GM20431 (cell line): ENCODE data around the gene ARHGAP26.
"Not testable (repeated sequence)": the region's sequence is repeated elsewhere in the genome, so short reads cannot be mapped to it uniquely, and the experiment has no call there.

ENCODE experiments used
- in situ Hi-C: fragments of 300-500 bp; cut with MseI, MboI; formaldehyde crosslinking; loops from one replicate; pipeline ENCODE4 v1.15.0; 2020; ENCODE audit warnings: low sequenced_read_pairs; ENCODE audit not compliant: unreplicated experiment

ARHGAP26 gene

GRCh38 chr5:142995621-142996020, 225.4 kb downstream of the ARHGAP26 start:
- in situ Hi-C loops, result not testable (repeated sequence)

DNA sequence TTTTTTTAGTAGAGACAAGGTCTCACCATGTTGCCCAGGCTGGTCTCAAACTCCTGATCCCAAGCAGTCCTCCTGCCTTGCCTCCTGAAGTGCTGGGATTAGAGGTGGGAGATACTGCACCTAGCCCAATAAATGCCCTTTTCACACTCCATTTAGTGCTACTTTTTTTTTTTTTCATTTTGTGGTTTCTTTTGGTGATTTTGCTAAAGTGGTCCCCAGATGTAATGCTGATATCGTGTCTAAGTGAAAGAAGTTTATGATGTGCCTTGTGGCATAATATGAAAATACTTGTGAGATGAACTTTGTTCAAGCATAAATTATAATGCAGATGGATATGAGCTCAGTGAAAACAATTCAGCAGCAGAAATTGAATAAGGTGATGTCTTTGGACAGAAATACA, 227.4 kb downstream of the ARHGAP26 start:
- in situ Hi-C loops, result no loop called here

- in situ Hi-C loops, result no loop called here
These were observed 228.3 kb downstream of the ARHGAP26 start for GRCh38 chr5:142998316-142999020.

GRCh38 chr5:143000551-143000950, 230.4 kb downstream of the ARHGAP26 start:
- in situ Hi-C loops, result loop anchor here (25.0 kb wide), 1 partner anchor 412 kb away; the partner anchor contains the start of gene NR3C1

DNA sequence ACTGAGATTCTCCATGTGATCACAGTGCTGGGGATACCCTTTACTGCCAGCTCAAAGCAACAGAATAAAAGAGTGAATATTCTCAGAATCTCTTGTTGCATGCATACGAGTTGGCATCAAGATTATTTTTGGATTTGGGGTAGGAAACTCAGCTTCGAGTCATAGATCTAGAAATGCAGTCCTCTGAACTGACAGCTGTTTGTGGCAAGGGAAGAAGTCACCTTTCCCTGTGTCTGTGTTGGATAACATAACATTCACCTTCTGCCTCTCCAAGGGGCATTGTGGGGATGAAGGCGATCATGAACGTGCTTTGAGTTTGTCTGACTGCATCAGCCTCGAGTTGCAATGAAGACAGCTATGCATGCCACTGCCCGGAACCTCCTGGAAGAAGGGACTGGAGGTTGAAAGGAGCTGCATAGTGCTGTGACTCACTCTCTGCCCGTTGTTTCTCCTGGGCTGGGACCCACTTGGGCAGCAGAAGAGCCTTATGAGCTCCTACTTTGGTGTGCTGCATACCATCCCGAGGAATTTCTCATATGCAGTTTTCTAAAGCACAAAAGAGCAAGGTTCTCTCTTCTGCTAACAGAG, 231.7 kb downstream of the ARHGAP26 start:
- in situ Hi-C loops, result loop anchor here (25.0 kb wide), 1 partner anchor 410 kb away; the partner anchor contains the start of gene NR3C1

DNA sequence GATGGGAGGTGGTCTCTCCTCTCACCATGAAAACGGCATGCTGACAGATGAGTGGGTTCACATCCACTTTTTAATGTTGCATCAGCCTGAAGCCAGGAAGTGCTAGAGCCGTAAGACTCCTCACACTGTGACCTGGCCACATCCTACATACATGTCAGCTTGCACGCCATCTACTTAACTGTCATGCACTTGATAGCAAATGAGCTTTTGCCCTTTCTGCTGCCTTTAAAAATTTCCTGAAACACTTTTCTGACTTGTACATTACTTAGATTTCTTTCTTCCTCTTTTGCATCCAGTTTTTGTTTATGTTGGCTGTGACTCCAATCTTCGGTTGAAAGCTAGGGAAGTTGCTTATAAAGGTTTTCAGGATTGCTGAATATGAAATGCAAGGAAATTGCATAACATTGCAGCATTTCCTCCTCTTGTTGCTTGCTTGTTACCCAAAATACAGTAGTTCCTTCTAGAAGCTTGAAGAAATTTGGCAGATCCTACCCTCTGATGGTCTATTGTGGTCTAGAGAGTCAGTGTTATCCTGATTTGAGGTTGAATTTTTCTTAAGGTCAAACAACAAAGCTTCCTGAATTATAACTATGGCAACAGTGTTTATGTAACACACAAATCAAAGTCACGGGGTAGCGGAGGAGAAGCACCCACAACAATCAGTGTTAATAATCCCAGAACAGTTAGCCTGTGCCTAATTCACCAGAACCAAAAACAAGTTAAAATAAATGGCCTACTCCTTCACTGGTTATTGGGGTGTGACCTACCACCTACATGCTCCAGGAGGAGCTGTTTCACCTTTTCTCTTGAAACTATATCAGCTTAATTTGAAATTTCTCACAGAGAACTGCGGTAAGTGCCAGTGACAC, 232.5 kb downstream of the ARHGAP26 start:
- in situ Hi-C loops, result loop anchor here (25.0 kb wide), 1 partner anchor 410 kb away; the partner anchor contains the start of gene NR3C1

DNA sequence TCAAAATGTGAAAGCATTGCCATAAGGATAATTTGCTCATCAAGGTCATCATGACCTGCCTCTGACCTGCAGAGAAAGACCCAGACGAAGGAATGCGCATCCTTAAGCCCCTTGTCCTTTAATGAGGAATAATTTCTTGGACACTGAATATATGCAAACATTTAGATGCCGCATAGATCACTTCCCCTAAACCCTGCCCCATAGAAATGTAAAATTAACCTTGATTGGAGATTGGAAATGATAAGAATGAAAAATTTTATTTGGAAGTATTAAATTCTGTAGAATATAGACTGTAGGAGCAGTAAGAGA, 233.1 kb downstream of the ARHGAP26 start:
- in situ Hi-C loops, result loop anchor here (25.0 kb wide), 1 partner anchor 409 kb away; the partner anchor contains the start of gene NR3C1

DNA sequence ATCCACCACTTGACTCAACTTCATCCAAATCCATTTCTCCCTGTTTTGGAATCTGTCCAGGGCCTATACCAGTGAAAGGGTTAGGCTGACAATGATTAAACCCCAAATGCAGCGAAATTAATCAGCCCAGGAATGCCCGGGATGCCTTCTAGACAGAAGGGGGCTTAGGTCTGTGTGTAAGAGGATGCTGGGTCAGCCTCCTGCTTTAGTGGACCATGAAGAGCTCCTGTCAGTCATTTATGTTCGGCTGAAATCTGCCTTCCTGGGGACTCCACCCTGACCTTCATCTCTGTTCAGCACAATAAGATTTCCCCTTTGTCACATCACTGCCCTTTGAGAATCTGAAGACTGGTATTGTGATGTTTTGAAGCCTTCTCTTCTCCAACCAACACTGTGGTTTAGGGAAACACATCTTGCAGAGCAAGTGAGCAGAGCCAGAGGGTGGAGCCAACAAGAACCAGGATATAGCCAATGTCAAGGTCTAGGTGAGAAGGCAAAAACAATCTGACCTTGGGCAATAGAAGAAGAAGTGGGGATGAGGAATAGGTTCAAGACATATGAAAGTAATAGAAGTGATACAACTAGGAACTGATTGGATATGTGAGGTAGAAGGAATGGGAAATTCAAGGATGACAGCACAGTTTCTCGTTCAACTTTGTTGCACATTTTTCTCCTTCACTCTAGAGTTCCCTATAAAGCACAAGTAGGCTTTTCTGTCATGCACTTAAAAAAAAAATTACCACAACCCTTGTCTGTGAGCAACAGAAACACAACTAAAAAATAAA, 234.4 kb downstream of the ARHGAP26 start:
- in situ Hi-C loops, result loop anchor here (25.0 kb wide), 1 partner anchor 408 kb away; the partner anchor contains the start of gene NR3C1

GRCh38 chr5:143006501-143006900, 236.3 kb downstream of the ARHGAP26 start:
- in situ Hi-C loops, result loop anchor here (25.0 kb wide), 1 partner anchor 406 kb away; the partner anchor contains the start of gene NR3C1

DNA sequence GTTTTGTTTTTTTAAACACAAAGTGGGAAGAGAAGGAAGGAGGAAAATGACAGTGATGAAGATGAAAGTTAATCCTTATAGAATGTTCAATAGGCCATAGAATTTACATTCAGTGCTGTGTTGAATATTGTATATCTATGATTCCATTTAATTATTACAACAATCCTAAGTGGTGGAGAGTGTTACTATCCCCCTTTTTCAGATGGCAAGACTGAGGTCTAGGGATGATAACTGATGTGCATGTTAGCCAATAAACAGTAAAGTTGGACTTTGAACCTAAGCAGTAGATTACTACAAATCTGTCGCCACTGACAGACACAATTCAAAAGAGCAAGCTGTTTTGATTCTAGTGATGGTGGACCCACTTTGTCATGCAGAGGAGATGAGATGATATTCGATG, 237.9 kb downstream of the ARHGAP26 start:
- in situ Hi-C loops, result loop anchor here (25.0 kb wide), 1 partner anchor 404 kb away; the partner anchor contains the start of gene NR3C1

GRCh38 chr5:143008809-143009521, 238.8 kb downstream of the ARHGAP26 start:
- in situ Hi-C loops, result loop anchor here (25.0 kb wide), 1 partner anchor 403 kb away; the partner anchor contains the start of gene NR3C1

- in situ Hi-C loops, result loop anchor here (25.0 kb wide), 1 partner anchor 402 kb away; the partner anchor contains the start of gene NR3C1
These were observed 240.2 kb downstream of the ARHGAP26 start for GRCh38 chr5:143010351-143010750.

GRCh38 chr5:143011585-143011984, 241.4 kb downstream of the ARHGAP26 start:
- in situ Hi-C loops, result loop anchor here (25.0 kb wide), 1 partner anchor 401 kb away; the partner anchor contains the start of gene NR3C1

DNA sequence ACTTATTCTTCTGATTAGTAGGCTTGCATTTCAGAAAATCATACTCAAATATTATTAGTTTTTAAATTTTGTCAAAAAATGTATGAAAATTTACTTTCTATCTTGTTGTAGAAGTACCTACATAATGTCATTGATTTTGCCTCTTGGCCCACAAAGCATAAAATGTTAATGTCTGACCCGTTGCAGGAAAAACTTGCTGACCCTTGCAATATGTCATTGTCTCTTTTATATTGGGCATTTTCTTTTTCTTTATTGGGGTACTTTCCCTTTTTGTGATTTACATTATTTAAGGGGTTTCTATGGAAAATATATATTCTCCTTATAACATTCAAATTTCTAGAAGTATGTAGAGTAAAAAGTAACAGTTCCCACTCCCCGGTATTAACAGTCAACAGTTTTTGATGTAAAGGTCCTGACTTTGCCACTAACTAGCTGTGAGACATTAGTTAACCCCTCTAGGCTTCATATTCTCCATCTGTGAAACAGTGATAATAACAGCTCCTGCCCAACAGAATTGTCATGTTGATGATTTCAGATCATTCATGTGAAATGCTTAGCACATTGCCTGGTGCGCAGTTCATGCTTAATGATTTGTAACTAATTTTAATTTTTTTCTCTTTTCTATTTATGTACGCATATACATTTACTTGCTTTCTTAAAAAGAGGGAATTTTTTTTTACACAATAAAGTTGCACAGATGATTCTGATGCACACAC, 243.2 kb downstream of the ARHGAP26 start:
- in situ Hi-C loops, result loop anchor here (25.0 kb wide), 1 partner anchor 399 kb away; the partner anchor contains the start of gene NR3C1

- in situ Hi-C loops, result loop anchor here (25.0 kb wide), 1 partner anchor 398 kb away; the partner anchor contains the start of gene NR3C1
These were observed 244.0 kb downstream of the ARHGAP26 start for GRCh38 chr5:143014017-143014651.

- in situ Hi-C loops, result loop anchor here (25.0 kb wide), 1 partner anchor 395 kb away; the partner anchor contains the start of gene NR3C1
These were observed 246.8 kb downstream of the ARHGAP26 start for GRCh38 chr5:143016777-143017516.

DNA sequence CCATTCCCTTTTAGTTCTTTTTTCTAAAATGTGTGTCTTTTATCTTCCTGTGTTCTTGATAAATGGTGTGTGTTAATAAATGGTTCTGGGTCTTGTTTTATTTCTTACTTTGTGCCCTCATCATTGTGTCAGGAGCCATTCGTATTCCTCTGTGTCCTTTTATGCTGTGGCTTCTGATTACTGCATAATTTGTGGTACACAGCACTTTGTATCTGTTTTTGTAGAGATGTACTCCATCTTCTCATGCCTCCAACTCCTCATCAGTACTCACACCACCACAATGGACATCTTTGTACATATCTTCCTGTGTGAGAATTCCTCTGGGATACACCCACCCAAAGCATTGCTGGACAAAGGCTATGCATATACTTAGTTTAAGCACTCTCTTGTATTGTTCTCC, 247.4 kb downstream of the ARHGAP26 start:
- in situ Hi-C loops, result loop anchor here (25.0 kb wide), 1 partner anchor 395 kb away; the partner anchor contains the start of gene NR3C1
